HG03159 (cell line): ENCODE results near the gene CELSR1.

Experiments
- ATAC-seq: cut with Tn5 transposase; IDR thresholded peaks from one replicate; pipeline ENCODE4 v1.9.1; 2021; ENCODE audit warnings: mild to moderate bottlenecking, moderate library complexity; ENCODE audit not compliant: unreplicated experiment

Gene CELSR1

DNA sequence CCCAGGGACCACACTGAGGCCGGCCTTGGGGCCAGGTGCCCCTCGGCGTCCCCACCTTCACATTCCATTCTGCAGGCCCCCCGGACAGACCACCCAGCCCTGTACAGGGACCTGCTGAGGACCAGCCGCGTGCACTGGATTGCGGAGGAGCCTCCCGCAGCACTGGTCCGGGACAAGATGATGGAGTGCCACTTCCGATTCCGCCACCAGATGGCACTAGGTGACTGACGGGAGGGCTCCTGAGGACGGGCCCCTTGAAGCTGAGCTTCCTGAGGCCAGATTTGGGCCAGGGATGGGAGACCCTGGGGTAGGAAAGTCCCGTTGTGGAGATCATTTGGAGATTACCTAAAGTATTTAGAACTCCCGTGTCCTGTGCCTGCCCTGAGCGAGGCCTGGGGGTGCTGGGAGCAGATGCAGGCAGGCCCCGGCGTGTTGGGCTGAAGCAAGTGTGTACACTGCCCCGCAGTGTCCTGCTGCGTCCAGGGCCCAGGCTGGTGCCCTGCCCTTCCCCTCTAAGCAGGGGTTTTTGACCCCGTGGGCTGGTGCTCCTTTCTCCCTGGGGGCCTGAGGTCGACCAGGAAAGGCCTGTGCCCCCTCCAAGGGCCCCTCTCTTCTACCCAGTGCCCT is 181.9 kb downstream of the CELSR1 start:
- no peak for ATAC-seq

DNA sequence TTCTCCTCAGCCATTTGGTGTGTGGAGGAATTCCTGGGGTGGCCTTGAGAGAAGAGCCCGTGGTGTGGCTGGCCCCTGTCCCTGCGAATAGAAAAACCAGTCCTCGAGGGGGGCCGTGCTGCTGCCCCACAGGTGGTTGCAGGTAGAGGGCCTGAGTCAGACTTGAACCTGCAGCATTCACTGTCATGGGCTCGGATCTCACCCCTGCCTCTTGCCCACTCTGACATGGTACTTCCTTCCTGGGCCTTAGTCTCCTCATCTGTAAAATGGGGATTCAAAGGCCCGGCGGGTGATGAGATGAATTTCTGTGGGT is 182.5 kb downstream of the CELSR1 start:
- ATAC-seq, result no peak

DNA sequence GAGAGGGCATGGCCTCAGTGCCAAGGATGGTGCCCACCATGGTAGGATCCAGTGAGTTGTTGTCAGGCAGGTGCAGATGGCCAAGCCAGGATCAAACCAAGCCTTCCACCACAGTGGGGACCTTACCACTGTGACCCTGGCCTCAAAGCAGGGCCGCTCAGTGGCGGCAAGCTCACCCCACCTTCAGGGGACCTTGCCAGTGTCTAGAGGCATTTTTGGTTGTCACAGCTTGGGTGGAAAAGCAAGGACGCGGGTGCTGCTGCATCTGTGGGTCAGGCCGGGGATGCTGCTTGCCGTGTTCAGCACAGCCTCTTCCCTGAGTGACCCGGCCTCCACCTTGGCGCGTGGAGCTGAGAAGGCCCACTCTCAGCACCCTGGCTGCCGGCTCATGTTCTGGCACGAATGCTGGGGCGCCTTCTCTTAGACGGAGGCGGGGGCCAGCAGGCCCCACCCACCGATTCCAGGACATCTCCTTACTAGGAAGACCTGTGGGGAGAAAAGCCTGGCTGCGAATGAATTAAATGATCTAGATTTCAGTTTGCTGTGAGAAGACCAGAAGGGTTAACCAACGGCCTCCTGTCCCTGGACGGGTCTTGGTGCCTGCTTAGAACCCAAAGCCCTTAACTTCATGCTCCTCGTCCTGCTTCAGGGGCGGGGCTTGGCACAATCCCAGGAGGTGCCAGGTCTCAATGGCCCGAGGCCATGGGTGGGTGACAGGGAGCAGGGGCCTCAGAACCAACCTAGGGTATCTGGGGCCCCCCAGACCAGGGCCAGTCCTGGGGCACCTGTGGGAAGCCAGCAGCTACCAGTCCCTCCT is 183.0 kb downstream of the CELSR1 start:
- ATAC-seq, result no peak

DNA sequence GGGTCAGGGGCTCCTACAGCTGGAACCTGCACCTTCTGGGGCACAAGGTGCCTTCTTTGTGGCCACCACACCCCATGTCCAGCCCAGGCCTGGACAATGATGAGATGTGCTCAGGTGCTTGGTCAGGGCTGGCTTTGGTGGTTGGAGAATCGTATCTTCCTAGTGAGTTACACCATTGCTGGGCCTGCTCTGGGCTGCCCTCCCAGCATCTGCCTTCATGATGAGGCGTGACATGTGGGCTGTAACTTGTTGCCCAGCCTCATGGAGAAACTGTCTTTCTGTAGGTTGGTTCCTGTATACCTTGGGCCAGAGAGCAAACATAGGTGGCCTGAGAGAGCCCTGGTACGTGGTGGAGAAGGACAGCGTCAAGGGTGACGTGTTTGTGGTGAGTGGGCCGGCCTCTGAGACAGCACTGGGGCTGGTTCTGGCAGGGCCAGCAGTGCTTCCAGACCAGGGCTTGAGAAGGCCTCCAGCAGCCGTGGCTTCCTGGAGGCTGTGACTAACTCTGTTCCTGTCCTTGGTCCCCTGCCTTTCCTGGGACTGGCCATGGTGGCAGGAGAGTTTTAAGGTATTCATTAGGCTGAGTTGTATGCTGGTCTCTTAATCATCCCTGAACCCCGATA is 183.8 kb downstream of the CELSR1 start:
- ATAC-seq, result no peak

DNA sequence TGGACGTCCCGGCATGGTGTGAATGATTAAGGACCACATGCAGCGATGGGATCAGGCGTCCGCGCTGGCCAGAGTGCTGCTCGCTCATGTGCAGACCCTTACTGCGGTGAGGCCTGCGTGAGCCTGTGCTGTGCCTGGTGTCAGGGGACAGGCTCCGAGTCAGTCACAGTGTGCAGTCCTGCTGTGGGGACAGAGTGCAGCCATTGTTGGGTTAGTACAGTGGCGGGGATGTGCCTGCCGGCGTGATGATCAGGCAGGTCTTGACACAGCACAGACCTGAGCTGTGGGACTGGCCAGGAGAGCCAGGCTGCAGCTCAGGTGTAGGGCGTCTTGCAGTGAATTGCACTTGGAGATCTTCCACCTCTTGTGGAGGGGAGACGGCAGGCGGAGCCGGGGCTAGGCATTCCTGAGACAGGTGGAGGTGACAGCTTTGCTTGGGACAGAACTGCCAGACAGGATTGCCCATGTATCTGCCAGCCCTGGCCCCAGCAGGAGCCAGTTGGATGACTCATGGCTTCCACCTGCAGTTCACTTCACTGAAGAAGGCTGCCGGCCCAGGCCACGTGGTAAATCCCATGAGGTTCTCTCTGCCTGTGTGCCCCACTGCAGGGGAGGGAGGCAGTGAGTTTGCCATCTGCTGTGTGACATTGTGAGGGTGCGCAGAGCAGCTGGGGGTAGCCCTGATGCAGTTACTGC is 184.6 kb downstream of the CELSR1 start:
- no peak for ATAC-seq

DNA sequence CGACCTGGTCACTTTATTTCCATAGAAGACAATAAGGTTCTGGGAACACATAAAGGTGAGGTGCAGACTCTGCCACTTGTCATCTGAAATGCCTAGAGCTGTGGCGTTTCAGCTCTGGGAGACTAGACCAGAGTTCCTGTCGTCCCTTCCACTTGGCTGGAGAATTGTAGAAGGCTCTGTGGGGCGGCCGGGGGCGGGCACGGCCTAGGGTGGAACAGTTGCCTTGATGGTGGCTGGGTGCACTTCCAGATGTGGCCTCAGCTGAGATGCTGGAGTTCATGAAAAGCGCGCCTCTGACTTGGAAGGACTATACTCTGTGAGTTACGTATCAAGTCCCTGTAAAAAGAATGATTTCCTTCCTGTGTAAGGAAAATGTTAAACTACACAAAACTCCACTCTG is 185.1 kb downstream of the CELSR1 start:
- ATAC-seq, result no peak

DNA sequence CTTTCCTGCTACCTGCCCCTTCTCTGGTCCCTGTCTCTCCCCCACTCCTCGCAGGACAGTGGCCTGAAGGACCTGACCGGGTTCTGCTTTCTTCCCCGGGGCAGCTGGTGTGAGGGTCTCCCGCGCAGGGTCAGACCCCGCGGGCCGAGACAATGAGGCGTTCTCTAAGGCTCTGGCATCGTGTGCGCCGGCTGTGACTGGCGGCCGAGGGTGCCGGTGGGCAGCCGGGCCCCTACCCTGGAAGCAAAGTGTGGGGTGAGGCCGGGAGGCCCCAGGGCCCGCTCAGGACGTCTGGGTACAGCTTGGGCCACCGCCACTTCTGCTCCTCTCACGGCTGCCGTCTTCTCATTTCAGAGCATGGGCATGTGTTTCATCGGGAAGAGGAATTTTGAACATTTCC is 185.7 kb downstream of the CELSR1 start:
- no peak for ATAC-seq

DNA sequence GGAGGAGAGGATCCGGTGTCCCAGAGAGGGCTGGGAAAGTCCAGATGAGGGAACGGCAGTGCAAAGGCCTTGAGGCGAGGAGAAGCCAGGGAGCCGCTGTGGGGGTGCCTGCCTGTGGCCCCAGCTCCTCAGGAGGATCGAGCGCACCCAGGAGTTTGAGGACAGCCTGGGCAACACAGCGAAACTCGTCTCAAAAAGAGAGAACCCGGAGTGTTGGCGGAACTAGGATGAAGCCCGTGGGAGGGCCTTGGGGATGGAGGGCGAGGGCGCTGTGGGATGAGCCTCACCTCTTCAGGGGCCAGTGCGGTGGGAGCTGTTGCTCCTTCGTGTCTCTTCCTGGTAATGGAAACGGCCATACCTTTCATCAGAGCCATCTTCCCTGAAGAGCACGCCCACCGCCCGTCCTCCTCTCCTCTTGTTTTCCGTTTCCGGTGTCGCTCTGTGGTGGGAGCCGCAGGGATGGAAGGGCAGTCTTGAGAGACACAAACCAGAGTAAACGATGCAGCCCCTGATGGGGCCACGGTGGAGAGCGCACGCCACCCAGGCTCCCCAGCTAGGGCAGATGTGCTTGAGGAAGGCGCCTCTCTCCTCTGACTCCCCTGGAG is 186.2 kb downstream of the CELSR1 start:
- no peak for ATAC-seq

DNA sequence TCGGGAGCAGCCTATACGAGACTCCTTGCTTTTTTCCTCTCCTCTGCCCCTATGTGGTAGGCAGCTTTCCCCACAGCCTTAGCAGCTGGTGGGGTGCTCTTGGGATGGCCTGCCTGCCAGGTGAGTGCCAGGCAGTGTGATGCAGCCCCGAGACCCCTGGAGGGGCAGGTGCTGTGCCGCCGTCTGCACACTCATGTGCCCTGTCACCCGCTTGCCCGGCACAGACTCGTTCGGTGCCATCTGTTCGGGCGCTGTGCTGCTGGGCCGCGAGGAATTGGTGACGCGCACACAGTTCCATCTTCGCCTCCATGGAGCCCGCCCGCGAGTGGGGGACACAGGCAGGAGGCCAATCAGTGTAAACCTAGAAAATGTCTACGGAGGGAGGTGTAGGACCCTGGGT is 186.8 kb downstream of the CELSR1 start:
- ATAC-seq, result no peak

DNA sequence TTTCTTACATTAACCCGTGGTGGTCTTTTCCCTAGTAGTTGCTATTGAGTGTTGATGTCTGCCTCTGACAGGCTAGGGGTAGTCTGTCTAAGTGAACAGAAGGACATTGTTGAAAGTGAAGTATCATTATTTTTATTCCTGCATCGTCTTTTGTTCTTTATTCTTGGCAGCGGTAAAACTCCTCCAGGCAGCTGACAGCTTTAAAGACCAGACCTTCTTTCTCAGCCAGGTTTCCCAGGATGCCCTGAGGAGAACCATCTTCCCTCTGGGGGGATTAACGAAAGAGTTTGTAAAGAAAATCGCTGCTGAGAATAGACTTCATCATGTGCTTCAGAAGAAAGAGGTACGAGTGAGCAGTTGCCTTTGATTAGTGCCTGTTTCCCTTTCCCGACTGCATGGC is 187.3 kb downstream of the CELSR1 start:
- ATAC-seq, result no peak

DNA sequence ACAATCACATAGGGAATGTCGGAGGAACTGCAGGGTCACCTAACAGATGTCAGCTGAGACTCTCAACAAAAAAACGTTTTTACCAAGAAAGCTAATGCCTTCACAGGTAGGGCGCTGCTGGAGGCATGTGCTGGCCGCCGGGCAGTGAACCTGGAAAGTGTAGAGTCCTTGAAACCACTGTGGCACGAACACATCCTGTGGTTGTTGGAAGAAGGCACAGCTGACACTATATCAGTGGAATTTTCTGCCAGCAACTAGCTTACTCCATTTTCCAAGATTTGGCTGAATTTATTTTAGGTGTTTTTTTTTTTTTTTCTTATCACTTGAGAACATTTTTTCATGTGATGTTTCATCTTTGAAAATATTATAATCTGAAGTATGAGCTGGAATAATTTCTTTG is 187.7 kb downstream of the CELSR1 start:
- ATAC-seq, result no peak

DNA sequence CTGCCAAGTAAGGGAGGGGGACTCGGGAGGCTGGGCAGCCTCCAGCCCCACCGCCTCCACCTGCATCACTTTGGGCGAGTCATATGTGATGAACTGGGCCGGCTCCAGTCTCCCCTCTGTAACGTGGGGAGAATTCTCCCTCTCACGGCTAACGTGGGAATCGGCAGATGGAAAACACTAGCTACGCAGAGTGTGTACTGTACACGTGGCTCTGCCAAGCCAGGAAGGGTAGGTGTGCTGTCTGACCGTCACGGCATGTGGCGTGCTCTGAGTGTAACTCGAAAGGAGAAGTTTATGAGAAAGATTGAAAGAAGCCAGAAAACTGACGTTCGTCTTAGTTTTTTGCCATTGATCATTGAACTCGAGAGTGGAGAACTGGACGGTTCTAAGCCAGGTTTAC is 188.2 kb downstream of the CELSR1 start:
- no peak for ATAC-seq

DNA sequence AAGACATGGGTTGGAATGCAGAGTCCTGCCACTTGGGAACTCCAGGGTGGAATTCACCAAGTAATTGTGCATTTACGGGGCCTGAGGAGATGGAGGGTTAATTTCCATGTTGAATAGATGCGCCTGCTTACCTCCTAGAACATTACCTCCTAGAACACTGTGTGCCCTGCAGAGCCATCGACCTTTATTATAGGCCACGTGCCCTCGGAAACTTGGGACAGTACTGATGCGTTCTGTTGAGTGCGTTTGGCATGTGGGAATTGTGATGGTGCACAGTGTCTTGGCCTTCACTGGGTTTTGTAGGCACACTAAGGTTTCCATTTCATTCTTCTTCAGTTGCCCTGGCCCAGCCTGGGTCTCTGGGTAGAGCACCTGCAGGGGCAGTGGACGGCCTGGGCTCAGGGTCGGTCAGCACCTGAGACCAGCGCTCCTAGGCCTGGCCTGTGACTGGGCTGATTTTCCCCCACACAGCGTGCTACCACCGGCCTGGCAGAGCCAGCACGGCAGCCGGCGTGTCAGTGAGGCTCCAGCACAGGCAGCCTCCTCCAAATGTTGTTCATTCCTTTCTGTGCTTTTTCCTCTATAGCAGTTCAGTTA is 189.2 kb downstream of the CELSR1 start:
- no peak for ATAC-seq

DNA sequence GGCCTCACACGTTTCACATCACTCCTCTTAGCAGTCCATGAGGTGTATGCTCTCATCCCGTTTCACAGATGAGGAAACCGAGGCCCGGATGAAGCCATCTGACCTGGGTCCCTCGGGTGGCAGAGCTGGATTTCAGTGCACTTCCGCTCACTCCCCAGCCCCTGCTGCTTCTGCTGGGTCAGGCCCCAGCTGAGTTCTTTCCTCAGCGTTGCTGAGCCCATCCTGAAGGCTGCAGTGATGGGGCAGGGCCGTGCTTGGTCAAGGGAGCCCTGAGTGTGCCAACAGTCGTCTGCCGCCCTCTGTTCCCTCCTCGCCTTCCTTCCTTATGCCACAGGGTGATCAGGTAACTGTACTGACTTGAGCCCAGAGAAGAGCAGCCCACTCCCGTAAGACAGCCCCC is 189.8 kb downstream of the CELSR1 start:
- ATAC-seq, result no peak

DNA sequence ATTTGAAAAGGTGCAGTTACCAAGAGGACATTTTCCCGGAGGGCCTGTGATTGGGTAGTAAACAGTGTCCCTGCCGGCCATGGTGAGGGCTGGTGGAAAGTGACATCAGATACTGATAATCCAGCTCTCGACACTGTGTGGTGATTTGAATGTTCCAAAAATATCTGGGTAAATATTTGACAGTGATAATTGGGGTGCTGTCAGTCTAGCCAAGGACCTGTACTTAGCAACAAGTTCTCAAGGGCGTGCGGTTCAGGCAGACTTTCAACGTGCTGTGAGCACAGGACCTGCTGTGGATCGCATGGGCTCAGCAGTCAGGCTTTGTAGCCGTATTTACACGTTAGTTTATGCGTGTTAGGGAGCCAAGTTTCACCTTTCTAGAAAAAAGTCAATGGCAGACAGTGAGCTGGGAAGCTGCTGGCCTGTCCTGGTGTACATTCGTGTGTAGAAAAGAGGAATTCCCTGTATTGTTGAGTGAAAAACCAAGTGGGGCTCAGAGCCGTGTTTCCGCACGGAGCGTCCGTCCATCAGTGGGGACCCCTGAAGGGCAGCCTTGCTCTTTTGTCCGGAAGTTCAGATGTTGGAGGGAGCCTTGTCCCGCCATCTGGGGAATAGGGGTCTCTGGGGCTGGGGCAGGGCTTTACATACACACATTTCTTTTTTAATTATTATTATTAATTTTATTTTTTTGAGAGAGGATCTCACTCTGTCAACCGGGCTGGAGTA is 190.6 kb downstream of the CELSR1 start:
- ATAC-seq, result no peak

DNA sequence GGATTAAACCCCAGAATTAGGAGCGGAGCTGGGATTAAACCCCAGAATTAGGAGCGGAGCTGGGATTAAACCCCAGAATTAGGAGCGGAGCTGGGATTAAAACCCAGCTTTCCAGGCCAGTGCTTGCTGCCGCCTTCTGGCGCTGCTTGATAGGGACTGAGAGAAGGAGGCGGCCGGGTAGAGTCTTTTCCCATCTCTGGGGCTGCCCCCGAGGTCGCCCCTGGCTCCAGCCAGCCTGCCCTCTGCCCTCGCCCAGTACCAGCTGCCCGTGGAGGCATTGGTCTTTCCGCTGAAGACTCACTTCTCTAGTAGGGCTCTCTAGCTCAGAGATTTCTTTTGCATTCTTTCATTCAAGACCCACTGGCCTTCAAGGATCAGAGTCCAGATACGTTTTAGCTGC is 196.7 kb downstream of the CELSR1 start:
- no peak for ATAC-seq

DNA sequence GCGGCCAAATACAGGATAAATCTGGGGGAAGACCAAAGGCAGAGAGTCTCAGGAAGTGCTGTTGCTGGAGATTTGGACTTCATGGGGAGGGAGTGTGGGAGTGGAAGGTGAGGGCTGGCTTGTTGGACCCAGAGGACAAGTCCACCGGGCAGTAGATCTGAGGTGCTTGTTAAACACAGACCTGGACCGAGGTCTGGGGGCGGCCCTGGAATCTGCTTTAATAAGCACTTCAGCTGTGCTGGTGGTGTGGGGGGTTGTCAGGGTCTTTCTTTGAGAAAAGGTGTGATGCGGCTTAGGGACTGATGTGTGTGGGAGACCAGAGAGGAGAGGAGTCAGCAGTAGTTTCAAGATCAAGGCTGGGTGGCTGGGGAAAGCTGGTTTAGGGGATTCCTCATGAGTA is 197.5 kb downstream of the CELSR1 start:
- ATAC-seq, result no peak

DNA sequence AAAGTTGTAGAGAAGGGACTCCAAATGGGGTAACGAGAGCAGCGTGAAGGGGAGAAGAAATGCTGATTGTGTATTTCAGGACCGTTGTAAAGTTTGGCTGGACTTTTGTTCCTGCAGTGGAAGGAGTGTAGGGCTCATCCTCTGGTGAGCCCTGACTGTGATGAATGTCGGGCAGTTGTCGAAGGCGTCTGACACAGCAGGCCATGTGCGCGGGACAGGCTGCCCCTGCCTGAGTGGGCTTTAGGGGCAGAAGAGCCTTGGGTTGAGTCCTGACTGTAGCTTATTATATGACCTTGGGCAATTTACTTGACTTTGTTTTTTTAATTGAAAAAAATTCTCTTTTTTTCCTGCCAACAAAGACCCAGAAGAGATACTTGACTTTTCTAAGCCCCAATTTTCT is 198.8 kb downstream of the CELSR1 start:
- ATAC-seq, result no peak

DNA sequence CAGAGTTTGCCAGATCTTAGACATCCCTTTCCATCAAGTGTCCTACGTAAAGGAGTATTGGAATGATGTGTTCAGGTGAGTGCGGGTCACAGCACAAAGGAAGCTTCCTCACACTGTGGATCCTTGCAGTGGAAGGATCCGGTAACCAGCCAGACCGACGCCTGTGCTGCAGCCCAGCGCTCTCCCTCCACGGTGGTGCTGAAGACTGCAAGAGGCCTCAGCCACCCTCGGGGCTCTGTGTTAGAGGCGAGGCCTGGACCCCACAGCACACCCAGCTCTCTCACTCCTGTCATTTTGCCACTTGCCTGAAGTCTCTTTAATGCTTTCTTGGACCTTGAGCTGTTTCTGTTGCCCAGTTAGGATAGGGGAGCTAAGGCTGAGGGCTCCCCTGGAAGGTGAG is 199.6 kb downstream of the CELSR1 start:
- ATAC-seq, result no peak
